IMR-90 (cell line): ENCODE measurements around the gene CRIP1. TPM values are rescaled to one million over a fixed set of nuclear protein-coding genes. Genes with fewer than 3 reads are reported as not detected.

Source experiments
- ATAC-seq: fragments of 200-7000 bp; cut with Tn5 transposase; 2 replicates; pipeline ENCODE4 v1.9.1; 2020; ENCODE audit warnings: low read depth, mild to moderate bottlenecking, moderate library complexity
- BruUV-seq: library from RNA; stranded (reverse); fragments of 400-500 nt; replicated peaks from 2 replicates; lab custom pipeline; 2021; lab: Mats Ljungman, UMichigan
- CTCF ChIA-PET: fragments of 300-600 bp; formaldehyde crosslinking; extraction: SDS; loops from one replicate; lab custom pipeline; 2021; ENCODE audit warnings: antibody characterized with exemption; lab: Yijun Ruan, JAX
- POLR2A ChIA-PET: fragments of 300-600 bp; sonication (Branson Sonifier 250); formaldehyde crosslinking; loops from one replicate; lab custom pipeline; 2022; ENCODE audit warnings: antibody characterized with exemption; ENCODE audit not compliant: unreplicated experiment; lab: Charles Lee
- DNase-seq: peaks from one replicate; pipeline ENCODE4 v3.0.0; 2013
- H2AFZ ChIP-seq: replicated peaks from 2 replicates; pipeline ENCODE3; 2013; ENCODE audit warnings: low read length, mild to moderate bottlenecking; ENCODE audit not compliant: poor library complexity
- H2AK5ac ChIP-seq: 2 replicates; pipeline ENCODE4 v1.6.1; 2013; ENCODE audit warnings: low read depth, low read length, inconsistent platforms
- H2AK9ac ChIP-seq: replicated peaks from 2 replicates; pipeline ENCODE3; 2013; ENCODE audit warnings: mild to moderate bottlenecking, low read depth, low read length, moderate library complexity; ENCODE audit not compliant: poor library complexity
- H2BK120ac ChIP-seq: 2 replicates; pipeline ENCODE4 v1.6.1; 2013; ENCODE audit warnings: low read depth, low read length, inconsistent platforms
- H2BK15ac ChIP-seq: 3 replicates; pipeline ENCODE4 v1.6.1; 2013; ENCODE audit warnings: low read depth, low read length, inconsistent platforms
- H2BK20ac ChIP-seq: 2 replicates; pipeline ENCODE4 v1.6.1; 2013; ENCODE audit warnings: low read depth, mild to moderate bottlenecking, inconsistent platforms, low read length, moderate library complexity
- H2BK5ac ChIP-seq: 2 replicates; pipeline ENCODE4 v1.6.1; 2013; ENCODE audit warnings: mild to moderate bottlenecking, low read depth, low read length, inconsistent platforms; ENCODE audit not compliant: poor library complexity, severe bottlenecking
- H3K14ac ChIP-seq: replicated peaks from 2 replicates; pipeline ENCODE4 v1.6.1; 2013; ENCODE audit warnings: low read depth, low read length, inconsistent platforms
- H3K18ac ChIP-seq: 2 replicates; pipeline ENCODE4 v1.6.1; 2013; ENCODE audit warnings: low read depth, low read length, control low read depth
- H3K23ac ChIP-seq: 2 replicates; pipeline ENCODE4 v1.6.1; 2013; ENCODE audit warnings: low read depth, low read length, inconsistent platforms
- H3K27ac ChIP-seq: 2 replicates; pipeline ENCODE4 v1.5.1; 2013; ENCODE audit warnings: mild to moderate bottlenecking, control low read depth, low read length; ENCODE audit not compliant: insufficient read depth
- H3K27me3 ChIP-seq: 2 replicates; pipeline ENCODE4 v1.6.1; 2013; ENCODE audit warnings: low read length; ENCODE audit not compliant: control insufficient read depth, insufficient read depth
- H3K36me3 ChIP-seq: 2 replicates; pipeline ENCODE4 v1.6.1; 2013; ENCODE audit warnings: low read length, mixed read lengths; ENCODE audit not compliant: control insufficient read depth, insufficient read depth
- H3K4ac ChIP-seq: 2 replicates; pipeline ENCODE4 v1.6.1; 2013; ENCODE audit warnings: low read depth, low read length, inconsistent platforms
- H3K4me1 ChIP-seq: 2 replicates; pipeline ENCODE4 v1.6.1; 2013; ENCODE audit warnings: low read length, mixed read lengths; ENCODE audit not compliant: control insufficient read depth, insufficient read depth
- H3K4me2 ChIP-seq: 2 replicates; pipeline ENCODE4 v1.6.1; 2013; ENCODE audit warnings: low read depth, mild to moderate bottlenecking, control low read depth, low read length, moderate library complexity
- H3K4me3 ChIP-seq: 2 replicates; pipeline ENCODE4 v1.5.1; 2013; ENCODE audit warnings: low read depth, mild to moderate bottlenecking, control low read depth, low read length, moderate library complexity; ENCODE audit not compliant: insufficient read depth
- H3K56ac ChIP-seq: 2 replicates; pipeline ENCODE4 v1.6.1; 2013; ENCODE audit warnings: low read length, inconsistent platforms; ENCODE audit not compliant: insufficient read depth; ENCODE audit errors: extremely low read depth
- H3K79me1 ChIP-seq, 2 experiments: 2 replicates each; pipeline ENCODE4 v1.6.1; 2013; ENCODE audit warnings: low read length in 2 of 2, inconsistent platforms in 1 of 2, low read depth in 1 of 2
- H3K9ac ChIP-seq: 2 replicates; pipeline ENCODE4 v1.6.1; 2013; ENCODE audit warnings: low read depth, low read length, control low read depth
- H3K9me1 ChIP-seq: 2 replicates; pipeline ENCODE4 v1.6.1; 2013; ENCODE audit warnings: low read length, inconsistent platforms; ENCODE audit not compliant: insufficient read depth
- H3K9me3 ChIP-seq: 2 replicates; pipeline ENCODE4 v1.6.1; 2013; ENCODE audit warnings: low read length; ENCODE audit not compliant: control insufficient read depth, insufficient read depth
- H4K20me1 ChIP-seq: 2 replicates; pipeline ENCODE4 v1.6.1; 2013; ENCODE audit warnings: low read length, inconsistent platforms; ENCODE audit not compliant: insufficient read depth
- H4K5ac ChIP-seq: 2 replicates; pipeline ENCODE4 v1.6.1; 2013; ENCODE audit warnings: mild to moderate bottlenecking, low read depth, low read length, control low read depth
- H4K8ac ChIP-seq, 2 experiments: 2 replicates each; pipeline ENCODE4 v1.6.1; 2013; ENCODE audit warnings: low read depth in 2 of 2, low read length in 2 of 2, control low read depth in 1 of 2, inconsistent platforms in 1 of 2
- H4K91ac ChIP-seq: 2 replicates; pipeline ENCODE4 v1.6.1; 2013; ENCODE audit warnings: low read depth, low read length, inconsistent platforms; ENCODE audit not compliant: insufficient read depth
- CTCF ChIP-seq: conservative IDR thresholded peaks from 2 replicates; pipeline ENCODE4 v1.5.1; 2012; ENCODE audit warnings: mild to moderate bottlenecking, low read depth, low read length, improper control_type of control experiment
- RAD21 ChIP-seq: IDR thresholded peaks from 2 replicates; pipeline ENCODE4 v1.6.1; 2012; ENCODE audit warnings: low read length, improper control_type of control experiment
- RCOR1 ChIP-seq: IDR thresholded peaks from 2 replicates; pipeline ENCODE4 v1.6.1; 2012; ENCODE audit warnings: mild to moderate bottlenecking, low read length, improper control_type of control experiment; ENCODE audit not compliant: insufficient replicate concordance
- SMC3 ChIP-seq: fragments of 150-350 bp; IDR thresholded peaks from 2 replicates; pipeline ENCODE4 v1.6.1; 2016; ENCODE audit warnings: low read depth, mild to moderate bottlenecking, antibody characterized with exemption, low read length, moderate library complexity
- WGBS, 2 experiments: methylation state at CpG; one replicate each; pipeline versions ENCODE4 v1.1.5 to v1.1.7; 2013; ENCODE audit warnings: missing lambda C conversion rate in 2 of 2; ENCODE audit not compliant: insufficient read length in 1 of 2; ENCODE audit errors: extremely low coverage in 2 of 2; 5-methylcytosine and 5-hydroxymethylcytosine counted together
- dilution Hi-C: fragments of 300-500 bp; cut with HindIII; formaldehyde crosslinking; loops from one replicate; pipeline ENCODE4 v1.14.3; 2018; ENCODE audit warnings: low sequenced_read_pairs; ENCODE audit not compliant: unreplicated experiment
- in situ Hi-C: fragments of 300-500 bp; cut with MboI; formaldehyde crosslinking; loops from 3 replicates; pipeline ENCODE4 v1.14.3; 2019; ENCODE audit warnings: low sequenced_read_pairs, inconsistent platforms, mixed read lengths
- intact Hi-C: fragments of 100-400 bp; cut with micrococcal nuclease; formaldehyde crosslinking; loops from 2 replicates; pipeline ENCODE4 v1.10.0; 2022
- polyA plus RNA-seq, 3 experiments: library from polyadenylated mRNA; depleted of rRNA; stranded (reverse); fragments of >200 nt; gene quantifications; 2 replicates each; pipeline ENCODE4 v1.2.3, GENCODE V29; 2012; ENCODE audit warnings: low replicate concordance in 1 of 3
- total RNA-seq: library from RNA; depleted of rRNA; stranded (reverse); fragments of >200 nt; gene quantifications from 2 replicates; pipeline ENCODE4 v1.2.3, GENCODE V29; 2012; rRNA removed

The CRIP1 gene
- total and polyA plus RNA-seq, 2 of the 4 experiments (the other 2 are of a cell fraction) = 0.21 TPM; not detected in 1

GRCh38 chr14:105537580-105538474 lies 51.1 kb downstream of the CRIP1 start:
- H3K56ac ChIP-seq = no peak overlapping the region
- no peak overlapping the region for H3K14ac ChIP-seq
- H2AK5ac ChIP-seq = no peak overlapping the region
- peak overlapping the region; percentile 50 for H2AK9ac ChIP-seq
- DNase-seq (no peak), ATAC-seq (peak; percentile 95)
- in situ Hi-C loops = no loop called here
- ChIA-PET CTCF (no interaction called here), POLR2A (no interaction called here)
- dilution Hi-C loops = no loop called here
- H3K4me1 ChIP-seq = no peaks in the 10 kb centered on the region
- peaks cover 19% of the 10 kb centered on the region for H3K27me3 ChIP-seq
- no peak overlapping the region for H4K8ac ChIP-seq
- H3K27ac ChIP-seq = no peak overlapping the region
- no peaks in the 10 kb centered on the region for H4K20me1 ChIP-seq
- H3K36me3 ChIP-seq = no peaks in the 10 kb centered on the region
- no peak overlapping the region for H4K91ac ChIP-seq
- no peak overlapping the region for H4K5ac ChIP-seq
- H2BK5ac ChIP-seq = no peak overlapping the region
- peak overlapping the region; percentile 82 for H2AFZ ChIP-seq
- H3K9me1 ChIP-seq = no peaks in the 10 kb centered on the region
- H3K4me3 ChIP-seq = no peak overlapping the region
- no peak overlapping the region for H3K9ac ChIP-seq
- 28% methylated on average over 17 of the region's 30 CpGs; no CpG with 5 or more reads in 1 of the 2 experiments for WGBS, 2 experiments
- no peak overlapping the region for H3K23ac ChIP-seq
- H3K4ac ChIP-seq = no peak overlapping the region
- no peaks in the 10 kb centered on the region for H3K9me3 ChIP-seq
- no peak overlapping the region for H2BK120ac ChIP-seq
- no peaks in the 10 kb centered on the region for H3K79me1 ChIP-seq
- TF ChIP-seq SMC3 (peak; percentile 30), RCOR1 (no peak), RAD21 (peak; percentile 42), CTCF (peak; percentile 70)
- no peak overlapping the region for H3K4me2 ChIP-seq
- BruUV-seq = no TSS peak
- H2BK15ac ChIP-seq = no peak overlapping the region
- no peak overlapping the region for H2BK20ac ChIP-seq
- intact Hi-C loops = no loop called here
- H3K18ac ChIP-seq = no peak overlapping the region

Other genes starting within 250 kb of the CRIP1 start
- gene BTBD6, start 238.4 kb upstream of the CRIP1 start, total RNA-seq = 31.4 and 43.9 TPM in 2 replicates
- gene BTBD6, start 238.4 kb upstream of the CRIP1 start, polyA plus RNA-seq (2012; rRNA removed) = 33.9 and 37.4 TPM in 2 replicates
- gene BRF1, start 185.9 kb upstream of the CRIP1 start, total RNA-seq = 12.4 and 13.3 TPM in 2 replicates
- 16.4 and 16.7 TPM in 2 replicates for gene BRF1, start 185.9 kb upstream of the CRIP1 start, polyA plus RNA-seq (2012; rRNA removed)
- gene PACS2, start 172.1 kb upstream of the CRIP1 start, total RNA-seq = 15.3 and 15.6 TPM in 2 replicates
- gene PACS2, start 172.1 kb upstream of the CRIP1 start, polyA plus RNA-seq (2012; rRNA removed) = 32.2 and 35.1 TPM in 2 replicates
- under 0.01 and 0.18 TPM in 2 replicates for gene TEX22, start 88.3 kb upstream of the CRIP1 start, total RNA-seq
- 0.10 and 0.11 TPM in 2 replicates for gene TEX22, start 88.3 kb upstream of the CRIP1 start, polyA plus RNA-seq (2012; rRNA removed)
- 19.4 and 21.5 TPM in 2 replicates for gene MTA1, start 67.1 kb upstream of the CRIP1 start, total RNA-seq
- gene MTA1, start 67.1 kb upstream of the CRIP1 start, polyA plus RNA-seq (2012; rRNA removed) = 61.6 and 74.5 TPM in 2 replicates
- gene CRIP2, start 12.1 kb upstream of the CRIP1 start, total RNA-seq = 18.1 and 20.3 TPM in 2 replicates
- 123 and 149 TPM in 2 replicates for gene CRIP2, start 12.1 kb upstream of the CRIP1 start, polyA plus RNA-seq (2012; rRNA removed)
- 4.2 and 5.7 TPM in 2 replicates for gene TEDC1, start 4.4 kb downstream of the CRIP1 start, total RNA-seq
- 6.4 and 9.4 TPM in 2 replicates for gene TEDC1, start 4.4 kb downstream of the CRIP1 start, polyA plus RNA-seq (2012; rRNA removed)
- gene TMEM121, start 39.7 kb downstream of the CRIP1 start, total RNA-seq = 2.7 and 3.9 TPM in 2 replicates
- gene TMEM121, start 39.7 kb downstream of the CRIP1 start, polyA plus RNA-seq (2012; rRNA removed) = 6.3 and 8.5 TPM in 2 replicates